Heart left ventricle (tissue), 13 donors: Measurements from ENCODE around the gene ANXA11.
"Not testable (repeated sequence)": the region's sequence is repeated elsewhere in the genome, so short reads cannot be mapped to it uniquely, and the experiment has no call there.

Experiments
- CTCF ChIP-seq, 12 donors: fragments of 200-600 bp; sonication (generic) in 4 of 12; IDR thresholded peaks; one replicate each; pipeline versions ENCODE4 v1.5.0 to v1.8.0; 2018 to 2022; ENCODE audit warnings: antibody characterized with exemption in 12 of 12, mild to moderate bottlenecking in 5 of 12
- POLR2A ChIP-seq, 2 donors: fragments of 450-650 bp; IDR thresholded peaks; one replicate each; pipeline ENCODE4 v1.6.1; 2017; ENCODE audit warnings: antibody characterized with exemption in 2 of 2, mild to moderate bottlenecking in 2 of 2, moderate library complexity in 2 of 2
- donor health status: ischemic (EF 13 %, LVEDD 7.1; RV severe dilation, severe dysfunction).
- donor health status: DM: no; HTN: yes; CAD: no.
- donor health status: DM: no; HTN: no; CAD: no.
- donor health status: ischemic (EF 25% LVEDD 6.9; RV normal size, moderate dysfunction).
- donor health status: ischemic (EF 25% LVEDD 5.7; RV mildly dilated, moderate dysfunction).
- donor health status: ischemic (EF 35%, LVEDD 5.7; RV mildly dilated, moderate dysfunction).
- donor health status: nonischemic (EF 11% LVEDD 7.7; RV severe dilation, severe dysfunction).
- donor health status: DM: yes; HTN: yes; CAD: no.
- donor health status: PGD.
- donor health status: ischemic (EF 29% LVEDD 5.4; RV normal size, mild dysfunction).
- donor health status: nonischemic (EF 23%, LVEDD 6.1; RV moderate dilation, normal function).

GRCh38 chr10:80233871-80234270 is 28.5 kb upstream of the ANXA11 start:
- not testable (repeated sequence) for TF ChIP-seq CTCF, POLR2A (IDR thresholded peaks at IDR 0.05)
